ENCODE data around the gene CHRD.
"Not testable (repeated sequence)": the region's sequence is repeated elsewhere in the genome, so short reads cannot be mapped to it uniquely, and the experiment has no call there.

The CHRD gene

DNA sequence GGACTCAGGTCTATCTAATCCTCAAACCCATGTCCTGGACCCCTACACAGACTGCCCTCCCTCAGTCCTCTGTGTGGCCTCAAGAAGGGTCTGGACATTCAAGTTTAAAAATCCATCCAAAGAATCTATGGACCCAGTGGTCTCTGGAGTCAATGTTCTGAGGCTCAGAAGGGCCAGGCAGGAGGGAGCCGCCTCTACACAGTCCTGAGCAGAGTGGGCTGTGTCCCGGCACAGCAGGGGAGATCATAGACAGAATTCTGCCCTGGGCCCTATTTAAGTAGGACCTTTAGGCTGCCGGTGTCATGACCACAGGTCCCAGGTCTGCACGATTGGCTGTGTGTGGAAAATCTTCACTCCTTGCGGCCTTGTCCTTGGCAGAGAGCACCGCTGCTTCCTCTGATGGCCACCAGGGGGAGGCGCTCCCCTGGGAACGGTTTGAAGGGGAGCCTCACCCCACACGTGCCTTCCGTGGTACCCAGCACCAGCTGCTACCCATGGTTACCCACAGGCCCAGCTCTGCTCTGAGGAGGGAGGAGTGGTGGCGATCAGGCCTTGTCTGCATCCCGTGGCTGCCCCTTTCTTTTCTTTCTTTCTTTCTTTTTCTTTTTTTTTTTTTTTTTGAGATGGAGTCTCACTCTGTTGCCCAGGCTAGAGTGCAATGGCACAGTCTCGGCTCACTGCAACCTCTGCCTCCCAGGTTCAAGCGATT is 37.9 kb downstream of the CHRD start:
- H3K27ac ChIP-seq: no peak overlapping the region
- TF ChIP-seq, protein P1, sequence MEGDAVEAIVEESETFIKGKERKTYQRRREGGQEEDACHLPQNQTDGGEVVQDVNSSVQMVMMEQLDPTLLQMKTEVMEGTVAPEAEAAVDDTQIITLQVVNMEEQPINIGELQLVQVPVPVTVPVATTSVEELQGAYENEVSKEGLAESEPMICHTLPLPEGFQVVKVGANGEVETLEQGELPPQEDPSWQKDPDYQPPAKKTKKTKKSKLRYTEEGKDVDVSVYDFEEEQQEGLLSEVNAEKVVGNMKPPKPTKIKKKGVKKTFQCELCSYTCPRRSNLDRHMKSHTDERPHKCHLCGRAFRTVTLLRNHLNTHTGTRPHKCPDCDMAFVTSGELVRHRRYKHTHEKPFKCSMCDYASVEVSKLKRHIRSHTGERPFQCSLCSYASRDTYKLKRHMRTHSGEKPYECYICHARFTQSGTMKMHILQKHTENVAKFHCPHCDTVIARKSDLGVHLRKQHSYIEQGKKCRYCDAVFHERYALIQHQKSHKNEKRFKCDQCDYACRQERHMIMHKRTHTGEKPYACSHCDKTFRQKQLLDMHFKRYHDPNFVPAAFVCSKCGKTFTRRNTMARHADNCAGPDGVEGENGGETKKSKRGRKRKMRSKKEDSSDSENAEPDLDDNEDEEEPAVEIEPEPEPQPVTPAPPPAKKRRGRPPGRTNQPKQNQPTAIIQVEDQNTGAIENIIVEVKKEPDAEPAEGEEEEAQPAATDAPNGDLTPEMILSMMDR (IDR thresholded peaks at IDR 0.05): peak; percentile 87
- TF ChIP-seq ZFX (IDR thresholded peaks at IDR 0.05; ENCODE audit: borderline replicate concordance): no peak

DNA sequence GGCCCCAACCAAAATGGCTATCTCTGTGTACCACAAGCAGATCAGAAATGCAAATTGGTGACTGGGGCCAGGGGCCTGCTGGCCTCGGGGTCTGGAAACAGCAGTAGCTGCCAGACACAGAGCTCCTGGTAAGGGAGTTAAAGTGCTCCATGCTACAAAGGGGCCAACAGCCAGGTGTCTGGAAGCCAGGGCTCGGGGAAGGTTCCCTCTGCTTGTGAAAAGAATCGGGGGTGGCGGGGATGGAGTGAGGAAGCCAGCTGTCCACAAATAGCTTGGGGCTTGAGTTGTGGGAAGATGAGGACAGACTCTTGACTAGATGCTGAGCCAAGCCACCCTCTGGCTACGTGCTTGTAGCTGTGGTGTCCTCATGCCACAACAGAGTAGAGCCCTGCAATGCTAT is 39.3 kb downstream of the CHRD start:
- TF ChIP-seq ZFX (IDR thresholded peaks at IDR 0.05; ENCODE audit: borderline replicate concordance): no peak
- TF ChIP-seq, protein P1 (IDR thresholded peaks at IDR 0.05): no peak

DNA sequence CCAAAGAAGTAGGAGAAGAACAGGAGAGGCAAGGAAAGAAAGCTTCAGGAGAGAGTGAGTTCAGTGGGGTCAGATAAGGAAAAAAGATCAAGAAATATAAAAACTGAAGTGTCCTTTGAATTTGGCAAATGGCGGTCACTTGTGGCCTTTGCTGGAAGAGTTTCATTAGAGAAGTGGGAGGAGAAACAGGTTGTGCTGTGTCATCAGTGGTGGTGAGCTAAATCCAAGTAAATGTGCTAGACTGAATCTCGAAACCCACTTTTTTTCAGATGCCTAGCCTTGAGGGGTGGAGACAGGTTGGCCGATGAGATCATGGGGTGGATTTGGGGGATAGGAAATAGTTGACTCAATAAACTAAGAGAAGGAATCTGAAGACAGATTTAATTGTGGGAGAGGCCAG is 43.7 kb downstream of the CHRD start:
- TF ChIP-seq, protein P1 (IDR thresholded peaks at IDR 0.05): no peak
- no peak for TF ChIP-seq ZFX (IDR thresholded peaks at IDR 0.05; ENCODE audit: borderline replicate concordance)
- no peak overlapping the region for H3K27ac ChIP-seq

More for the DNA sequence above, 39.3 kb downstream of the CHRD start:
- no peak overlapping the region for H3K27ac ChIP-seq

DNA sequence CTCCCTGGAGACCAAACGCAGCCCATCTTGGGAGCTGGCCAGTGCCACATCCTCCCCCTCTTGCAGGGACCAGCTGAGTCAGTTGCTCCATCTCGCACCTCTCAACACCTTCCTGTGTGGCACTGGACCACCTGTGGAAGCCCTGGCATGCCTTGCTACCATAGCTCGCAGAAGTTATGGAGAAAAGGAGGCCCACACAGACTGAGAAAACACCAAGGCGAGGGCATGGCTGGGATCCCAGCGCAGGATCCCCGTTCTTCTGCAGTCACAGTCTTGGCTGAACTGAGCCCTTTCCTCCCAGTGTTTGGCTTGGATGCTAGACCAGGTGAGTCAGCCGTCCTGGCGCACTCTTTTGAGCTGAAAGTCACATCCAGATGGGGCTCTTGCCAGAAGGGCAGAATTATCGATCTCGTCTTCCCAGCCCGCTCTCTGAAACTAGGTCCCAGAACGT is 46.9 kb downstream of the CHRD start:
- no peak overlapping the region for H3K27ac ChIP-seq

DNA sequence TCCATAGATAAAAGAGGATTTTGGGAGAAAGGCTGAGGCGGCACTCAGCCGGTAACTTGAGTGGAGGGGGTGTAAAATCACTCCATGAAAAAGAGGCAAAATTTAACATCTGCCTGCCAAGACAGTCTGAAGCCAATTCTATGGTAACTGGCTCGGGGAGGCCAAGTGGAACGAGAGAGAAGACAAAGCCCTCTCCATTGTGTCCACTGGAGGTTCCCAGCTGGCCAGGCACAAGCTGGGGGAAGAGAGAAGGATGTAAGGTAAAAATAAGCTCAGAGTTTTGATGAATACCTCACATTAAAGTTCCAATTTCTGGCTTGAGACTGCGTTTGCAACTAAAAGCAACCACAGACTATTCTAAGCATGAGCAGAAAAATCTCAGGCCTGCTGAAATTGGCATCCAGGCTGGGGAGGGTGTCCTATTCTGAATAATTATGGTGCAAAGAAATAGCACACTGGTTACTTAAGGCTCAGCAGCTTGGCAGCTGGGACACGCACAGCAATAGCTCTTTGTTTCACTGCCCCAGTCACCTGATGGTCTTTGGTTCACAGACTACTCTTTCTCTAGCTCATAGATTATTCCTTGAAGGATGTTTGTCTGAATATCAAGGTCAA is 48.8 kb downstream of the CHRD start:
- TF ChIP-seq, protein P1 (IDR thresholded peaks at IDR 0.05): no peak
- no peak for TF ChIP-seq ZFX (IDR thresholded peaks at IDR 0.05; ENCODE audit: borderline replicate concordance)
- H3K27ac ChIP-seq: no peak overlapping the region

More for the DNA sequence above, 46.9 kb downstream of the CHRD start:
- TF ChIP-seq, protein P1 (IDR thresholded peaks at IDR 0.05): no peak
- no peak for TF ChIP-seq ZFX (IDR thresholded peaks at IDR 0.05; ENCODE audit: borderline replicate concordance)

DNA sequence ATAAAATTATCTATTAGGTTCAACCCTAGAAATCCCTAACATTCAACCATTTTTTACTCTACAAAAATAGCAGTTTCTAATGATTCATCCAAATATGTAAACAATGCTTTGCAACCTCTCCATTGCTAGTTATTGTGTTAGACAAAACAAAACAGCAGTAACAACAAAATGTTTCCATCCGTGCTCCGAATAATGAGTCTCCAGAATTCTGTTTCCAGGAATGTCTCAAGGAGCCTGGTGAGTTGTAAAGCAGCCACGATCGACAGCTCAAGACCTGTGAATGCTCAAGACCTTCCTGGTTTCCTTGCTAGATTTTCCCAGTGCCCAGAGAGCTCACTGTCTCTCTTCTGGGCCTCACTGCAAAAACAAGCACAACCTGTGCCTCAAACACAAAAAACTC is 49.9 kb downstream of the CHRD start:
- no peak for TF ChIP-seq ZFX (IDR thresholded peaks at IDR 0.05; ENCODE audit: borderline replicate concordance)
- TF ChIP-seq, protein P1 (IDR thresholded peaks at IDR 0.05): no peak
- no peak overlapping the region for H3K27ac ChIP-seq

GRCh38 chr3:184430940-184431339 is 51.1 kb downstream of the CHRD start:
- TF ChIP-seq, protein P1 (IDR thresholded peaks at IDR 0.05): no peak
- no peak for TF ChIP-seq ZFX (IDR thresholded peaks at IDR 0.05; ENCODE audit: borderline replicate concordance)
- H3K27ac ChIP-seq: no peak overlapping the region

- not testable (repeated sequence) for H3K27ac ChIP-seq
These were observed 53.3 kb downstream of the CHRD start for GRCh38 chr3:184433178-184433577.
